UCSD-AML1 (cell line): Measurements from ENCODE around the gene MON2.
A peak's percentile ranks its signal among the peaks of the same experiment; 100 is the strongest.
"Not testable (repeated sequence)": the region's sequence is repeated elsewhere in the genome, so short reads cannot be mapped to it uniquely, and the experiment has no call there.

ENCODE experiments used
- DNase-seq: peaks from one replicate; lab custom pipeline; 2025; ENCODE audit not compliant: unreplicated experiment; lab: John Stamatoyannopoulos, UW

The MON2 gene

GRCh38 chr12:62542814-62543213 is 76.2 kb downstream of the MON2 start:
- no peak for DNase-seq

- no peak for DNase-seq
Measured at GRCh38 chr12:62543324-62543723, 76.7 kb downstream of the MON2 start.

- DNase-seq: no peak
Measured at GRCh38 chr12:62543741-62544140, 77.1 kb downstream of the MON2 start.

- DNase-seq: no peak
Measured at GRCh38 chr12:62552906-62553556, 86.4 kb downstream of the MON2 start.

- not testable (repeated sequence) for DNase-seq
Measured at GRCh38 chr12:62559366-62559765, 92.7 kb downstream of the MON2 start.

GRCh38 chr12:62562846-62563245 is 96.2 kb downstream of the MON2 start:
- DNase-seq: no peak

- DNase-seq: no peak
Measured at GRCh38 chr12:62575036-62575435, 108.4 kb downstream of the MON2 start.

GRCh38 chr12:62576503-62576902 is 109.9 kb downstream of the MON2 start:
- DNase-seq: no peak

- no peak for DNase-seq
Measured at GRCh38 chr12:62578726-62579125, 112.1 kb downstream of the MON2 start.

- no peak for DNase-seq
Measured at GRCh38 chr12:62581288-62582064, 114.8 kb downstream of the MON2 start.

- no peak for DNase-seq
Measured at GRCh38 chr12:62582065-62582366, 115.4 kb downstream of the MON2 start.

- DNase-seq: no peak
Measured at GRCh38 chr12:62584619-62585018, 118.0 kb downstream of the MON2 start.

- DNase-seq: no peak
Measured at GRCh38 chr12:62586850-62587249, 120.2 kb downstream of the MON2 start.

GRCh38 chr12:62588916-62589315 is 122.3 kb downstream of the MON2 start:
- DNase-seq: no peak

GRCh38 chr12:62597253-62597652 is 130.6 kb downstream of the MON2 start:
- no peak for DNase-seq

- DNase-seq: no peak
Measured at GRCh38 chr12:62598846-62599245, 132.2 kb downstream of the MON2 start.

- DNase-seq: no peak
Measured at GRCh38 chr12:62599854-62600437, 133.3 kb downstream of the MON2 start.

GRCh38 chr12:62601765-62602164 is 135.1 kb downstream of the MON2 start:
- DNase-seq: no peak

GRCh38 chr12:62602255-62603060 is 135.8 kb downstream of the MON2 start:
- peak; percentile 95 for DNase-seq

GRCh38 chr12:62603061-62603810 is 136.6 kb downstream of the MON2 start:
- DNase-seq: peak; percentile 89

GRCh38 chr12:62603811-62604098 is 137.1 kb downstream of the MON2 start:
- DNase-seq: no peak
